Prostate gland (tissue), 2 donors: ENCODE measurements around the gene RNF227.
A peak's percentile ranks its signal among the peaks of the same experiment; 100 is the strongest.

Experiments
- CTCF ChIP-seq, 4 experiments: fragments of 200-600 bp in 2 of 4; fragments of 450-650 bp in 2 of 4; sonication (generic) in 2 of 4; IDR thresholded peaks; 1 replicate in 3 of 4; 2 replicates in 1 of 4; pipeline ENCODE4 v1.5.1; 2016 to 2019; ENCODE audit warnings: antibody characterized with exemption in 4 of 4, mild to moderate bottlenecking in 2 of 4, moderate library complexity in 2 of 4
- POLR2AphosphoS5 ChIP-seq: sonication (generic); formaldehyde crosslinking; IDR thresholded peaks from one replicate; pipeline ENCODE4 v1.6.1; 2017; ENCODE audit warnings: antibody characterized with exemption

- TF ChIP-seq CTCF (IDR thresholded peaks at IDR 0.05), result no peak
- peak; percentile 36 for TF ChIP-seq POLR2AphosphoS5
These were observed 19.8 kb upstream of the RNF227 start for GRCh38 chr17:7935859-7936258.
